ENCODE data around the gene ITPR1. TPM values are rescaled to one million over a fixed set of nuclear protein-coding genes. Genes with fewer than 3 reads are reported as not detected.

The ITPR1 gene
- total RNA-seq, 2 donors from 2014 or later = 5.9 TPM

GRCh38 chr3:4743371-4743770 is 250.2 kb downstream of the ITPR1 start:
- H3K9ac ChIP-seq (ENCODE audit: extremely low read depth, low read length, poor library complexity, severe bottlenecking) = no peak overlapping the region
- H3K27me3 Mint-ChIP-seq (ENCODE audit: insufficient read depth) = peaks cover 6% of the 10 kb centered on the region
- H3K36me3 ChIP-seq (ENCODE audit: control insufficient read depth, insufficient read depth, low read length) = no peaks in the 10 kb centered on the region
- no peaks in the 10 kb centered on the region for H3K9me3 Mint-ChIP-seq
- no peak overlapping the region for H3K4me3 ChIP-seq (ENCODE audit: low read length)
- peaks cover 29% of the 10 kb centered on the region for H3K4me1 Mint-ChIP-seq
- no peaks in the 10 kb centered on the region for H3K27me3 ChIP-seq (ENCODE audit: control insufficient read depth, insufficient read depth, low read length, poor library complexity, severe bottlenecking)
- H3K4me1 ChIP-seq (ENCODE audit: control insufficient read depth, insufficient read depth, low read length) = no peaks in the 10 kb centered on the region
- no peaks in the 10 kb centered on the region for H3K36me3 Mint-ChIP-seq (ENCODE audit: low read depth)
- no peak for TF ChIP-seq CTCF (conservative IDR thresholded peaks at IDR 0.05)
- no peak overlapping the region for H3K27ac ChIP-seq (ENCODE audit: low read depth, low read length)
- no peak overlapping the region for H3K27ac Mint-ChIP-seq
- no peaks in the 10 kb centered on the region for H3K9me3 ChIP-seq (ENCODE audit: control insufficient read depth, low read length)
- 93 to 95% methylated on average over 4 of the region's 4 CpGs for WGBS, 2 experiments (ENCODE audit: insufficient coverage in 1 of 2, insufficient read length in 1 of 2)
- no peak for DNase-seq
- H3K4me3 Mint-ChIP-seq = no peak overlapping the region

GRCh38 chr3:4744405-4745234 is 251.5 kb downstream of the ITPR1 start:
- Histone ChIP-seq H3K4me3 (ENCODE audit: low read length) (no peak overlapping the region), H3K27ac (ENCODE audit: low read depth, low read length) (no peak overlapping the region), H3K9ac (ENCODE audit: extremely low read depth, low read length, poor library complexity, severe bottlenecking) (no peak overlapping the region), H3K4me1 (ENCODE audit: control insufficient read depth, insufficient read depth, low read length) (no peaks in the 10 kb centered on the region), H3K36me3 (ENCODE audit: control insufficient read depth, insufficient read depth, low read length) (no peaks in the 10 kb centered on the region), H3K27me3 (ENCODE audit: control insufficient read depth, insufficient read depth, low read length, poor library complexity, severe bottlenecking) (no peaks in the 10 kb centered on the region), H3K9me3 (ENCODE audit: control insufficient read depth, low read length) (no peaks in the 10 kb centered on the region)
- H3K36me3 Mint-ChIP-seq (ENCODE audit: low read depth) = no peaks in the 10 kb centered on the region
- 83 to 100% methylated on average over 1 to 3 of the region's 3 CpGs for WGBS, 2 experiments (ENCODE audit: insufficient coverage in 1 of 2, insufficient read length in 1 of 2)
- TF ChIP-seq CTCF (conservative IDR thresholded peaks at IDR 0.05) = no peak
- peaks cover 6% of the 10 kb centered on the region for H3K27me3 Mint-ChIP-seq (ENCODE audit: insufficient read depth)
- H3K4me1 Mint-ChIP-seq = peaks cover 34% of the 10 kb centered on the region
- no peak overlapping the region for H3K4me3 Mint-ChIP-seq
- H3K27ac Mint-ChIP-seq = no peak overlapping the region
- no peak for DNase-seq
- H3K9me3 Mint-ChIP-seq = no peaks in the 10 kb centered on the region

- H3K27ac Mint-ChIP-seq = no peak overlapping the region
- H3K4me3 Mint-ChIP-seq = no peak overlapping the region
- no peak for DNase-seq
- no peaks in the 10 kb centered on the region for H3K9me3 Mint-ChIP-seq
- no peaks in the 10 kb centered on the region for H3K27me3 ChIP-seq (ENCODE audit: control insufficient read depth, insufficient read depth, low read length, poor library complexity, severe bottlenecking)
- H3K27ac ChIP-seq (ENCODE audit: low read depth, low read length) = no peak overlapping the region
- no peaks in the 10 kb centered on the region for H3K9me3 ChIP-seq (ENCODE audit: control insufficient read depth, low read length)
- H3K4me1 ChIP-seq (ENCODE audit: control insufficient read depth, insufficient read depth, low read length) = no peaks in the 10 kb centered on the region
- no peak overlapping the region for H3K9ac ChIP-seq (ENCODE audit: extremely low read depth, low read length, poor library complexity, severe bottlenecking)
- H3K36me3 Mint-ChIP-seq (ENCODE audit: low read depth) = no peaks in the 10 kb centered on the region
- peaks cover 40% of the 10 kb centered on the region for H3K4me1 Mint-ChIP-seq
- 71 to 74% methylated on average over 4 to 7 of the region's 7 CpGs for WGBS, 2 experiments (ENCODE audit: insufficient coverage in 1 of 2, insufficient read length in 1 of 2)
- H3K4me3 ChIP-seq (ENCODE audit: low read length) = no peak overlapping the region
- peaks cover 6% of the 10 kb centered on the region for H3K27me3 Mint-ChIP-seq (ENCODE audit: insufficient read depth)
- no peak for TF ChIP-seq CTCF (conservative IDR thresholded peaks at IDR 0.05)
- H3K36me3 ChIP-seq (ENCODE audit: control insufficient read depth, insufficient read depth, low read length) = no peaks in the 10 kb centered on the region
Measured at GRCh38 chr3:4745235-4745610, 252.1 kb downstream of the ITPR1 start.
